Measurements from ENCODE around the gene PALM. TPM values are rescaled to one million over a fixed set of nuclear protein-coding genes. Genes with fewer than 3 reads are reported as not detected.

The PALM gene
- total RNA-seq, 1 experiment from 2014 or later: 21.2 TPM

DNA sequence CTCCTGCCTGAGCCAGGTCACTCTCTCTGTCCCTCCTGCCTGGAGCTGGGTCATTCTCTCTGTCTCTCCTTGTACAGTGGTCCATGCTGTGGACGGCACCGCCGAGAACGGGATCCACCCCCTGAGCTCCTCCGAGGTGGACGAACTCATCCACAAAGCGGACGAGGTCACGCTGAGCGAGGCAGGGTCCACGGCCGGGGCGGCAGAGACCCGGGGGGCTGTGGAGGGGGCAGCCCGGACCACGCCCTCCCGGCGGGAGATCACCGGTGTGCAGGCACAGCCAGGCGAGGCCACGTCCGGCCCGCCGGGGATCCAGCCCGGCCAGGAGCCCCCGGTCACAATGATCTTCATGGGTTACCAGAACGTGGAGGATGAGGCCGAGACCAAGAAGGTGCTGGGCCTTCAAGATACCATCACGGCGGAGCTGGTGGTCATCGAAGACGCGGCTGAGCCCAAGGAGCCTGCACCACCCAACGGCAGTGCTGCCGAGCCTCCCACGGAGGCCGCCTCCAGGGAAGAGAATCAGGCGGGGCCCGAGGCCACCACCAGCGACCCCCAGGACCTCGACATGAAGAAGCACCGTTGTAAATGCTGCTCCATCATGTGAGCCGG is 37.6 kb downstream of the PALM start:
- Histone ChIP-seq H3K4me1 (ENCODE audit: insufficient read depth, low read length, poor library complexity, severe bottlenecking) (no peaks in the 10 kb centered on the region), H3K27me3 (replicated peaks; ENCODE audit: insufficient read depth, low read depth, low read length, poor library complexity) (no peaks in the 10 kb centered on the region), H3K4me3 (ENCODE audit: low read depth, low read length, poor library complexity, severe bottlenecking) (no peak overlapping the region), H3K36me3 (ENCODE audit: insufficient read depth, low read length, poor library complexity, severe bottlenecking) (no peaks in the 10 kb centered on the region), H3K27ac (ENCODE audit: low read depth, low read length, poor library complexity, severe bottlenecking) (no peak overlapping the region), H3K9me3 (ENCODE audit: low read depth, low read length, poor library complexity, severe bottlenecking) (peaks cover 6% of the 10 kb centered on the region)
- POLR2A ChIA-PET (ENCODE audit: low non-redundant PET): no interaction called here
- DNase-seq (ENCODE audit: low spot score): no peak
- no peak for TF ChIP-seq EZH2 (IDR thresholded peaks at IDR 0.05; ENCODE audit: borderline replicate concordance, low read depth, low read length, poor library complexity, severe bottlenecking)
- TF ChIP-seq, protein P1, sequence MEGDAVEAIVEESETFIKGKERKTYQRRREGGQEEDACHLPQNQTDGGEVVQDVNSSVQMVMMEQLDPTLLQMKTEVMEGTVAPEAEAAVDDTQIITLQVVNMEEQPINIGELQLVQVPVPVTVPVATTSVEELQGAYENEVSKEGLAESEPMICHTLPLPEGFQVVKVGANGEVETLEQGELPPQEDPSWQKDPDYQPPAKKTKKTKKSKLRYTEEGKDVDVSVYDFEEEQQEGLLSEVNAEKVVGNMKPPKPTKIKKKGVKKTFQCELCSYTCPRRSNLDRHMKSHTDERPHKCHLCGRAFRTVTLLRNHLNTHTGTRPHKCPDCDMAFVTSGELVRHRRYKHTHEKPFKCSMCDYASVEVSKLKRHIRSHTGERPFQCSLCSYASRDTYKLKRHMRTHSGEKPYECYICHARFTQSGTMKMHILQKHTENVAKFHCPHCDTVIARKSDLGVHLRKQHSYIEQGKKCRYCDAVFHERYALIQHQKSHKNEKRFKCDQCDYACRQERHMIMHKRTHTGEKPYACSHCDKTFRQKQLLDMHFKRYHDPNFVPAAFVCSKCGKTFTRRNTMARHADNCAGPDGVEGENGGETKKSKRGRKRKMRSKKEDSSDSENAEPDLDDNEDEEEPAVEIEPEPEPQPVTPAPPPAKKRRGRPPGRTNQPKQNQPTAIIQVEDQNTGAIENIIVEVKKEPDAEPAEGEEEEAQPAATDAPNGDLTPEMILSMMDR (conservative IDR thresholded peaks at IDR 0.05; ENCODE audit: low read depth, low read length): no peak
- CTCF ChIA-PET: no interaction called here
- no TSS peak for BruUV-seq (replicated peaks)
- intact Hi-C loops (cut with micrococcal nuclease; ENCODE audit: unreplicated experiment): no loop called here

DNA sequence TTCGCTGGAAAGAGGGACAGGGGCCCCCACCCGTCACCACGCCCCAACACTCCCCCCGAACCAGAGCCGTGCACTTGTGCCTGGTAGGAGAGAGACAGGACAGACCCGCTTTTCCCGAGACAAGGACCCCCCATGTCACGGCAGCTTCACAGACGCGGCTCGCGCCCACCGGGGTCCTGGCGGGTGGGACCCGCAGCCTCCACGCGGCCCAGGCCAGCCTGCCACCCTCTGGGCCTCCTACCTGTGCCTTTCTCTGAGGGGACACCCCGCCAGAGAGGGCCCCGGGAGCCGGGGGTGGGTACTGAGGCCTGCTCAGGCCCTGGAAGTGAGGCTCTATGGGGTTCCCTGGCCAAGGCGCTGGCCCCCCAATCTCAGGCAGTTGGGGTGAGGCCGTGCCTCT is 38.2 kb downstream of the PALM start:
- no peak for DNase-seq (ENCODE audit: low spot score)
- Histone ChIP-seq H3K4me1 (ENCODE audit: insufficient read depth, low read length, poor library complexity, severe bottlenecking) (no peaks in the 10 kb centered on the region), H3K27ac (ENCODE audit: low read depth, low read length, poor library complexity, severe bottlenecking) (no peak overlapping the region), H3K4me3 (ENCODE audit: low read depth, low read length, poor library complexity, severe bottlenecking) (no peak overlapping the region), H3K36me3 (ENCODE audit: insufficient read depth, low read length, poor library complexity, severe bottlenecking) (no peaks in the 10 kb centered on the region), H3K27me3 (replicated peaks; ENCODE audit: insufficient read depth, low read depth, low read length, poor library complexity) (no peaks in the 10 kb centered on the region), H3K9me3 (ENCODE audit: low read depth, low read length, poor library complexity, severe bottlenecking) (peaks cover 6% of the 10 kb centered on the region)
- ChIA-PET POLR2A (ENCODE audit: low non-redundant PET) (no interaction called here), CTCF (no interaction called here)
- BruUV-seq (replicated peaks): no TSS peak
- TF ChIP-seq, protein P1 (conservative IDR thresholded peaks at IDR 0.05; ENCODE audit: low read depth, low read length): no peak
- TF ChIP-seq EZH2 (IDR thresholded peaks at IDR 0.05; ENCODE audit: borderline replicate concordance, low read depth, low read length, poor library complexity, severe bottlenecking): no peak
- intact Hi-C loops (cut with micrococcal nuclease; ENCODE audit: unreplicated experiment): no loop called here

DNA sequence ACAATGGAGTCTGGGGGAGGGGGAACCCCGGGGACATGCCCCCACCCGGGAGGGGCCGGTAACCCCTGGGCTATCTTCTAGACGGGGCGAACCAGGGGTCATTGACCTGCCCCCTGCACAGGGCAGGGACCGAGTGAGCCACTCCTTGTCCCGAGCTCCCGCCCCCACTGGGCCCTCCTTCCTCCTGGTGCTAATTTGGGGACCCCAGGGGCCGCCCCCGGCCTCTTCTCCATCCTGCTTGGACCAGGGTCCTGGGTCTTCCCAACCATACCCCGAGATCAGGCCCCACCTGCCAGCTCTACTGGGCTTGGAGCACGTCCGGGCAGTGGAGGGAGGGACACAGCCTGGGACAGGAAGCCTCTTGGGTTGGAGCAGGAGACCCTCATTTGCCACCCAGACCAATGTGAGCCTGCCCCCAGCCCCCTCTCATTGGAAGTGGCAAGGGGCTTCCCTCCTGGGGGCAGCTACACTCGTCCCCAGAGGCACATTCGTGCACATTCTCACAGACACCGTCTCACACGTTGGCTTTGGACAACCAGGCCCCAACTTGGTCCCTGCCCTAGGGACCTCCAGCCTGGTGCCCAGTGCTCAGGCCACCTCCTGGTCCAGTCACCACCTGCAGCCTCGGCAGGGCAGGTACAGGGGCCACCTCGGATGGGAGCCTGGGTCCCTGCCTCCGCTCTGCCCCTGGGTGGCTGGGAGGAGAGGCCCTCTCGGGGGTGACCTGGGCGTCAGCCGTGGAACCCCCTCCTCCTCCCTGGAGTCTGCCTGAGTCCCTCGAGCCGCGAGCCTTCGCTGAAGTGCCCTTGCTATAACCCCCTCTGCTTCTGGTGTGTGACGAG is 38.9 kb downstream of the PALM start:
- Histone ChIP-seq H3K27ac (ENCODE audit: low read depth, low read length, poor library complexity, severe bottlenecking) (no peak overlapping the region), H3K36me3 (ENCODE audit: insufficient read depth, low read length, poor library complexity, severe bottlenecking) (no peaks in the 10 kb centered on the region), H3K9me3 (ENCODE audit: low read depth, low read length, poor library complexity, severe bottlenecking) (peaks cover 6% of the 10 kb centered on the region), H3K27me3 (replicated peaks; ENCODE audit: insufficient read depth, low read depth, low read length, poor library complexity) (no peaks in the 10 kb centered on the region), H3K4me1 (ENCODE audit: insufficient read depth, low read length, poor library complexity, severe bottlenecking) (no peaks in the 10 kb centered on the region), H3K4me3 (ENCODE audit: low read depth, low read length, poor library complexity, severe bottlenecking) (no peak overlapping the region)
- BruUV-seq (replicated peaks): no TSS peak
- CTCF ChIA-PET: no interaction called here
- TF ChIP-seq EZH2 (IDR thresholded peaks at IDR 0.05; ENCODE audit: borderline replicate concordance, low read depth, low read length, poor library complexity, severe bottlenecking): no peak
- TF ChIP-seq, protein P1 (conservative IDR thresholded peaks at IDR 0.05; ENCODE audit: low read depth, low read length): no peak
- intact Hi-C loops (cut with micrococcal nuclease; ENCODE audit: unreplicated experiment): no loop called here
- DNase-seq (ENCODE audit: low spot score): no peak
- POLR2A ChIA-PET (ENCODE audit: low non-redundant PET): no interaction called here
